HG02678 (cell line): ENCODE data around the gene EPB41.
"Not testable (repeated sequence)": the region's sequence is repeated elsewhere in the genome, so short reads cannot be mapped to it uniquely, and the experiment has no call there.

Experiments used
- ATAC-seq: cut with Tn5 transposase; IDR thresholded peaks from one replicate; pipeline ENCODE4 v1.9.1; 2021; ENCODE audit warnings: mild to moderate bottlenecking, moderate library complexity; ENCODE audit not compliant: unreplicated experiment

EPB41 gene

GRCh38 chr1:28926629-28927265 is 12.4 kb downstream of the EPB41 start:
- ATAC-seq = peak; percentile 90

GRCh38 chr1:28927266-28927647 is 12.9 kb downstream of the EPB41 start:
- ATAC-seq = no peak

- no peak for ATAC-seq
These were observed 13.4 kb downstream of the EPB41 start for GRCh38 chr1:28927648-28928313.

- ATAC-seq = no peak
These were observed 14.1 kb downstream of the EPB41 start for GRCh38 chr1:28928314-28928941.

- ATAC-seq = no peak
These were observed 18.9 kb downstream of the EPB41 start for GRCh38 chr1:28933277-28933676.

- ATAC-seq = no peak
These were observed 19.5 kb downstream of the EPB41 start for GRCh38 chr1:28933918-28934317.

- ATAC-seq = no peak
These were observed 20.3 kb downstream of the EPB41 start for GRCh38 chr1:28934676-28935075.

- no peak for ATAC-seq
These were observed 20.9 kb downstream of the EPB41 start for GRCh38 chr1:28935293-28935692.

- no peak for ATAC-seq
These were observed 21.7 kb downstream of the EPB41 start for GRCh38 chr1:28936094-28936493.

- no peak for ATAC-seq
These were observed 22.2 kb downstream of the EPB41 start for GRCh38 chr1:28936528-28936927.

- not testable (repeated sequence) for ATAC-seq
These were observed 29.2 kb downstream of the EPB41 start for GRCh38 chr1:28943581-28943980.

- no peak for ATAC-seq
These were observed 35.6 kb downstream of the EPB41 start for GRCh38 chr1:28950006-28950405.

GRCh38 chr1:28950449-28950848 is 36.1 kb downstream of the EPB41 start:
- no peak for ATAC-seq

GRCh38 chr1:28954126-28954726 is 39.9 kb downstream of the EPB41 start:
- ATAC-seq = no peak

GRCh38 chr1:28956038-28956464 is 41.7 kb downstream of the EPB41 start:
- no peak for ATAC-seq

- not testable (repeated sequence) for ATAC-seq
These were observed 47.9 kb downstream of the EPB41 start for GRCh38 chr1:28962114-28962831.

GRCh38 chr1:28965271-28965870 is 51.0 kb downstream of the EPB41 start:
- ATAC-seq = no peak

- ATAC-seq = no peak
These were observed 52.2 kb downstream of the EPB41 start for GRCh38 chr1:28966617-28967016.

- ATAC-seq = no peak
These were observed 57.8 kb downstream of the EPB41 start for GRCh38 chr1:28971980-28972771.
